Stimulated activated CD8-positive, alpha-beta memory T cell treated with anti-CD3 and anti-CD28 coated beads, Interleukin-4, amount 100 ng/mL, for 48 hours (primary cell): ENCODE measurements around the gene CCBE1.

Source experiments
- DNase-seq: peaks from one replicate; pipeline ENCODE4 v3.0.0-alpha.2; 2020

The CCBE1 gene

GRCh38 chr18:59564561-59564960 lies 132.7 kb downstream of the CCBE1 start:
- no peak for DNase-seq

DNA sequence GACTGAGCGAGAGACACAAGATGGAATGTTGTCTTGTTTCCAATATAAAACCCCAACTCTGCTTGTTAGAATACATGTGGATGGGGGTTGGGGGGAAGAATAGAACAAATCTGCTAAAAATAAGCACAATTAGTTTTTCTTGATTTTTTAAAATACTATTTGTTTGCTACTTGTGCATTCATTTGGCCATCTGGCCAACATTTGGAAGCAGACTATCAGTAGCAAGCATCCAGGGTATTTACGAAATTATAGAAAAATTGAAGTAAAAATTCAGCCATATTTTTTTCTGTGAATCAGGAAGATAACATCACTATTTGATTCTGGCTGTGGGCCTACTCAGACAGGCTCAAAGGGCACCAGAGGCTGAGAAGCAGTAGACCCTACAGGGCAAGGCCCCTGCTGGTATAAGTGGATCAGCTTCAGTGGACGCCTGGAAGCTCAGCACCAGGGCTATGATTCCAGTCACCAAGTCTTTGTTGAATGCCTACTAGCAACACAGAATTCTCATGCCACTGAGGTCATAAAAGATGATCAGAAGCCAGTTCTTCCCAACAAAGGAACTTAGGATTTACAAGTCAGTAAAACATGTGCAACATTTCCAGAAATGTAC lies 133.9 kb downstream of the CCBE1 start:
- DNase-seq = no peak

- DNase-seq = no peak
Observed at GRCh38 chr18:59562751-59563150, 134.5 kb downstream of the CCBE1 start.

DNA sequence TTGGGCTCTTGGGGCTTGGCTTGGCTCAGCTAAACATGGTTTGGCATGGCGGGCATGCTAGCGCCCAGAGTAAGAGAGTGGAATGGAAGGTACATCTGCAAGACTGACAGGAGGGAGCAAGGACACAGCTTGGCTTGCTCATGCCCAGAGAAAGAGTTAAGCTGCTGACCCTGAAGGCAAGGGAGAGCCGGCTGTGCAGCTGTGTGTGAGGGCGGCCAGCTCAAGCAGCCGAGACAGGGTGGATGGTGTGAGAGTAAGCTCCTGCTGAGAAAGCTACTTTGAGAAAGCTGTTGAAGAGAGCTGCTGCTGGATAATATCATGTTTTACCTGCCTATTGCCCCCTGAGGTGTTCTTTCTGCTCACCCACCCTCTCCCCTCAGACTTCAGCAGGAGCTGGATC lies 135.6 kb downstream of the CCBE1 start:
- DNase-seq = no peak

DNA sequence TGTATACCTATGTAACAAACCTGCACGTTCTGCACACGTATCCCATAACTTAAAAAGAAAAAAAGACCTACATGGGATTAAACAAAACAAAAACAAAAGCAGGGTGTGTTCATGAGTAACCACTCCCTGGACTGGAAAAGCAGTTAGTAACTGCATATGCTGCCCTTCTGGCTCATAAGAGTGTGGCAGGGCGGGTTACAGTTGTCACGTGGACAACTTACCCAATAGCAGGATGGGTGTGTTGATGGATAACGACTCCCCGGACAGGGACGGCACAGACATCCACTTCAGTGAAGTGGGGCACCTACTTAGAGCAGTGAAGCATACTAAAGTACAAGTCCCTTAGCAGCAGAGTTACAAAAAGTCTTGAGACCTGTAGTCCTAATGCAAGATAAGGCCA lies 136.7 kb downstream of the CCBE1 start:
- no peak for DNase-seq

- DNase-seq = no peak
Observed at GRCh38 chr18:59559528-59559927, 137.7 kb downstream of the CCBE1 start.

DNA sequence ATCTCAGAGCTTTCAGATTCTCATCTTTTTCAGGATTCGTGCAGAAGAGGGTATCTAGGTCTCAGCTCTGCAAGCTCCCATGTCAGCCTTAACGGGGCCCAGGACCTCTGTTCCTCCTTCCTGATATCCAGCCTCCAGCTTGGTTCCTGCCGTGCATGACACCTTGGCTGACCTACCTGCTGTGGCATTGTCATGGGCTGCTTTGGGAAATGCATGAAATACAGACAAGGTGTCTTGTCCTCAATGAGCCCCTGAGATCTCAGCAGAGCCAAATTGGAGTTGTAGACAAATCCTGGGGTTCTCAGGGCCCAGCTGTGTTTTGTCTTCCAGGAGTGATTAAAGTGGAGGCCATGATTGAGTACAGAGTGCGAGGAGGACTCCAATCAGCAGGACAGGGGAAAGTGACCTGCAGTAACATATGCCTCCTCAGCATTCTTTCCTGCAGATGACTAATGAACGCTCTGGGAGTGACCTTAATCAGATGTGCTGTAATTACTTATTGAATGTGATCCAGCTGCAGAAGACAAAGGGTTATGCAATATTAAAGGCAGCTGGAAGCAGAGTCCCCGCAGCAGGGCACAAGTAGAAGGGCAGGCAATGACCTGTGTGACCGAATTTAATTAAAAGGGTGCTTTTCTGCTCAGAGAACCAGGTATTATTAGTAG lies 141.1 kb downstream of the CCBE1 start:
- DNase-seq = no peak

DNA sequence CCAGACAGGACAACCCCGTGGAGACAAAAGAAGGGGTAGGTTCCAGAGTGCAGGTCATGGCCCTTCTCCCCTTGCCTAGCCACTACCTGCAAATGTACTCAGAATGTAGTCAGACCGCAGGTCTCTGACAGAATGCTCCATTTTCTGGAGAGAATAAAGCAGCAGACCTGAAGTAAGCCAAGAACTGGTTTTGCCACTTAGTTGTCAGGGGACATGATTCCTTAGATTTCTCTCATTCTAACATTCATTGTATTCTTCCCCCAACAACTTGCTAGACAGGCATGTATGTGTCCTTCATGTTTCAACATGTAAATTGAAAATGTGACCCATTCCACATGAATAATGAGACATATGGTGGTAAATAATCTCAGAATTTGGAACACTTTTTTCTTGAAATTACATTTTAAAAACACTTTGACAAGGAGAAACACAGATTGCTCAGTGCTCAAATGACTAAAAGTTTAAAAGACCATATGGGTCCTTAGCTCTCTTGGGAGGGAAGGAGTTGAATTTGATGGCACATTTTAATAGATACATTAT lies 142.4 kb downstream of the CCBE1 start:
- DNase-seq = no peak

- no peak for DNase-seq
Observed at GRCh38 chr18:59553273-59553870, 143.9 kb downstream of the CCBE1 start.

- no peak for DNase-seq
Observed at GRCh38 chr18:59551902-59552635, 145.2 kb downstream of the CCBE1 start.

GRCh38 chr18:59550174-59550516 lies 147.1 kb downstream of the CCBE1 start:
- DNase-seq = no peak

- no peak for DNase-seq
Observed at GRCh38 chr18:59549503-59550173, 147.6 kb downstream of the CCBE1 start.

GRCh38 chr18:59547581-59548182 lies 149.5 kb downstream of the CCBE1 start:
- no peak for DNase-seq

DNA sequence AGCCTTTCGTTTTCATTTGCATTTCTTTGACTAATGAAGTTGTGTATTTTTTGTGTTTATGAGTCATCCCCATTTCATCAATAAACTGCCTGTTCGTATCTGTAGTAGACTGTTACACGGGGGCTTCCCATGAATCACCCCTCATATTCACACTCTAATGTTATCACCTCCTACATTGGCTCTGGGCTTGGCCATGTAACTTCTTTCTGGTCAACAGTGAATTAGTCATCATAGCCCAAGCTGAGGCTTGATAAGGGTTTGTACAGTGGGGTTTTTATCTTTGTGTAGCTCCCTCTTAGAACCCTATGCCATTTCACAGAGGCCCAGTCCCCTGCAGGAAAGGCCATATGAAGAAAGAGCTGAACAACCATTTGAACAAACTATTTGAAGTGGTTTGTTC lies 151.0 kb downstream of the CCBE1 start:
- no peak for DNase-seq

DNA sequence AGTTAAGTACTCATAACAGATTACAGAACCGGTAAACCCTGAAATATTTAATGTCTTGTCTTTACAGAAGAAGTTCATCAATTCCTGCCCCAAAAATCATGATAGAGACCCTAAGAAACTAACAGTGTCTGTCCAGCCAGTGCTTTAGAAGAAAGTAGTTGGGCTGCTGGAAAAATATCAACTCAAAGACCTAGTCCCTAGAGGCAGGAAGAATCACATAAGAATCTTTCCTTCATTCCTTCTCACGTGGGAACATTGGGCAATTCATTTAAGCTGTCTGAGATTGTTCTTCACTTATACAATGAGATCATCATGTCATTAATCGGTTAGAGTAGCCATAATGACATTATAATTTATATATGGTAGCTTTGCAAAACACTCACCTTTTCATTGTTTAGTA lies 156.4 kb downstream of the CCBE1 start:
- no peak for DNase-seq

- no peak for DNase-seq
Observed at GRCh38 chr18:59540346-59540745, 156.9 kb downstream of the CCBE1 start.

DNA sequence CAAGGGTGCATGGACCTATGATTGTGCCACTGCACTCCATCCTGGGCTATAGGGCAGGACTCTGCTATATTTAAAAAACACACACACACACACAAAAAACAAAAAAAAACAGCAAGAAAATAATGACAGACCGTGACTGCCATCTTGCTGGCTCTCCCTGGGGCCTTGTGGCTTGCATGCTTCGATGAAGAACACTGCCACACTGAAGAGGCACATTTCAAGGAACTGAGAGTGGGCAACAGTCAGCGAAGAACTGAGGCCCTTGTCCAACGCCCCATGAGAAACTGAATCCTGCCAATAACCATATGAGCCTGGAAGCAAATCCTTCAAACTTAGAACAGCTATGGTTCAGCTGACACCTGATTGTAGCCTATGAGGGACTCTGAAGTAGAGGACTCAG lies 158.1 kb downstream of the CCBE1 start:
- no peak for DNase-seq

GRCh38 chr18:59537579-59537978 lies 159.6 kb downstream of the CCBE1 start:
- no peak for DNase-seq

DNA sequence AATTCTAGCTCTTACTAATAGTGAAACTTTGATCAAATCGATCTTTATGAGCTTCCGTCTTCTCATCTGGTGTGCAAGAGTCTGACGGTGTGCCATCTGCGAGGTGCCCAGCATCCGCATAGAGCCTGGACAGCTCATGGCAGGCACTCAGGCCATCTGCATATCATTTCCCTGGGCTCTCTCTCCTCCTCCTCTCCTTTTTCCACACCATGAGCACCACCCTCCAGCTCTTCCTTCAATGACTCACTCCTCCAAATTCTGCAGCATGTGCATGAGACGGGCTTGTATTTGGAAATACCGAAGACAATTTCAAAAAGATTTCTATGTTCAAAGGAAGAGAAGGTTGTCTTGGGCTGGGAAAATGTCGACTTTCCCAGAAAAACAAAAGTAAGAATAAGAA lies 161.1 kb downstream of the CCBE1 start:
- no peak for DNase-seq

DNA sequence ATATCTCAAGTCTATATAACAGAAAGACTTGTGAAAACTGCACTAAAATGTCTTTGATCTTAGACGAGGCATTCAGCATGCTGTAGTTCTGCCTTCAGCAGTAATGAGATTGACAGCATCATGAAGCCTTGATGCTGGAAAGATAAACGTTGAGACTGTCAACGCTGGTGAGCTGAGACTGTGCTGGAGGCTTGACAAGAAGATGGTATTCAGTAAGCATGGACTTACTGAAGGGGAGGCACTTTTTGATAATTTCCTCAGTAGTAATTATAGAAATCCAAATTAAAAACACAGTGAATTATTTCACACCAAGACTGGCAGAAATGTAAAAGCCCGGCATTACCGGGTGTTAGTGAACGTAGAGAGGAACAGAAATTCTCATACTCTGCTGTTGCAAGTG lies 162.2 kb downstream of the CCBE1 start:
- DNase-seq = no peak

- DNase-seq = no peak
Observed at GRCh38 chr18:59528866-59529265, 168.4 kb downstream of the CCBE1 start.

- DNase-seq = no peak
Observed at GRCh38 chr18:59520562-59521355, 176.5 kb downstream of the CCBE1 start.
